ENCODE results near the gene HINT1. TPM values are rescaled to one million over a fixed set of nuclear protein-coding genes. Genes with fewer than 3 reads are reported as not detected.
"Not testable (repeated sequence)": the region's sequence is repeated elsewhere in the genome, so short reads cannot be mapped to it uniquely, and the experiment has no call there.

Gene HINT1
- total RNA-seq (2014; rRNA removed; shearing (Covaris generic)), result 271 and 295 TPM in 2 replicates

GRCh38 chr5:131165119-131165727, at the start of gene HINT1:
Gene HINT1, minus strand, starts transcription at chr5:131165256. Its CDS starts 51 bp downstream, at chr5:131165205.
- DNase-seq (ENCODE audit: low read depth), result peak; percentile 92

GRCh38 chr5:131214609-131215227, 49.7 kb upstream of the HINT1 start:
- no peak for DNase-seq (ENCODE audit: low read depth)

- no peak for DNase-seq (ENCODE audit: low read depth)
These were observed 47.5 kb upstream of the HINT1 start for GRCh38 chr5:131212471-131213021.

GRCh38 chr5:131211669-131212068, 46.6 kb upstream of the HINT1 start:
- DNase-seq (ENCODE audit: low read depth), result no peak

GRCh38 chr5:131210151-131210510, 45.1 kb upstream of the HINT1 start:
- DNase-seq (ENCODE audit: low read depth), result no peak

GRCh38 chr5:131209506-131210150, 44.6 kb upstream of the HINT1 start:
- no peak for DNase-seq (ENCODE audit: low read depth)

- no peak for DNase-seq (ENCODE audit: low read depth)
These were observed 44.1 kb upstream of the HINT1 start for GRCh38 chr5:131209175-131209505.

- no peak for DNase-seq (ENCODE audit: low read depth)
These were observed 41.7 kb upstream of the HINT1 start for GRCh38 chr5:131206772-131207171.

- DNase-seq (ENCODE audit: low read depth), result no peak
These were observed 41.0 kb upstream of the HINT1 start for GRCh38 chr5:131206061-131206460.

- DNase-seq (ENCODE audit: low read depth), result no peak
These were observed 39.9 kb upstream of the HINT1 start for GRCh38 chr5:131204964-131205363.

GRCh38 chr5:131200560-131200959, 35.5 kb upstream of the HINT1 start:
- DNase-seq (ENCODE audit: low read depth), result no peak

GRCh38 chr5:131198625-131199024, 33.6 kb upstream of the HINT1 start:
- DNase-seq (ENCODE audit: low read depth), result peak; percentile 58

- no peak for DNase-seq (ENCODE audit: low read depth)
These were observed 31.3 kb upstream of the HINT1 start for GRCh38 chr5:131196331-131196730.

- no peak for DNase-seq (ENCODE audit: low read depth)
These were observed 30.6 kb upstream of the HINT1 start for GRCh38 chr5:131195696-131196095.

- DNase-seq (ENCODE audit: low read depth), result no peak
These were observed 29.7 kb upstream of the HINT1 start for GRCh38 chr5:131194725-131195124.

- not testable (repeated sequence) for DNase-seq (ENCODE audit: low read depth)
These were observed 28.8 kb upstream of the HINT1 start for GRCh38 chr5:131193897-131194296.

- DNase-seq (ENCODE audit: low read depth), result no peak
These were observed 28.1 kb upstream of the HINT1 start for GRCh38 chr5:131193106-131193505.

- DNase-seq (ENCODE audit: low read depth), result no peak
These were observed 21.7 kb upstream of the HINT1 start for GRCh38 chr5:131186561-131187256.

- DNase-seq (ENCODE audit: low read depth), result no peak
These were observed 20.6 kb upstream of the HINT1 start for GRCh38 chr5:131185523-131186104.

GRCh38 chr5:131182839-131183238, 17.8 kb upstream of the HINT1 start:
- DNase-seq (ENCODE audit: low read depth), result no peak

- DNase-seq (ENCODE audit: low read depth), result no peak
These were observed 15.4 kb upstream of the HINT1 start for GRCh38 chr5:131180407-131180806.

GRCh38 chr5:131171276-131171810, 6.3 kb upstream of the HINT1 start:
- no peak for DNase-seq (ENCODE audit: low read depth)

All from M059J (cell line).